Tibial artery (tissue), 4 donors: ENCODE measurements around the gene HABP2.
A peak's percentile ranks its signal among the peaks of the same experiment; 100 is the strongest.

ENCODE experiments used
- DNase-seq, 2 donors: peaks; one replicate each; pipeline ENCODE4 v3.0.0-alpha.2; 2019
- H3K27ac ChIP-seq, 2 donors: fragments of 200-600 bp; sonication (generic) in 1 of 2; 1 replicate in 1 of 2; 2 replicates in 1 of 2; pipeline ENCODE4 v1.5.1; 2018 to 2019; ENCODE audit warnings: mild to moderate bottlenecking in 1 of 2
- H3K27me3 ChIP-seq, 2 donors: fragments of 200-600 bp; sonication (generic) in 1 of 2; one replicate each; pipeline versions ENCODE4 v1.5.1 to v1.6.0; 2016 to 2019
- H3K36me3 ChIP-seq, 3 donors: fragments of 200-600 bp; sonication (generic) in 2 of 3; one replicate each; pipeline ENCODE4 v1.5.1; 2016 to 2019; ENCODE audit warnings: mild to moderate bottlenecking in 2 of 3
- H3K4me1 ChIP-seq, 4 donors: fragments of 200-600 bp; sonication (generic) in 2 of 4; 1 replicate in 3 of 4; 2 replicates in 1 of 4; pipeline ENCODE4 v1.5.1; 2016 to 2019
- H3K4me3 ChIP-seq, 2 donors: fragments of 200-600 bp; sonication (generic) in 1 of 2; 1 replicate in 1 of 2; 2 replicates in 1 of 2; pipeline ENCODE4 v1.5.1; 2018 to 2019; ENCODE audit warnings: mild to moderate bottlenecking in 2 of 2
- H3K9me3 ChIP-seq, 3 donors: fragments of 200-600 bp; sonication (generic) in 1 of 3; one replicate each; pipeline ENCODE4 v1.5.1; 2016 to 2019
- CTCF ChIP-seq, 2 experiments: fragments of 200-600 bp in 1 of 2; fragments of 450-650 bp in 1 of 2; IDR thresholded peaks; one replicate each; pipeline ENCODE4 v1.5.1; 2017 to 2019; ENCODE audit warnings: antibody characterized with exemption in 2 of 2, mild to moderate bottlenecking in 1 of 2, moderate library complexity in 1 of 2
- intact Hi-C: fragments of 100-400 bp; cut with DNase I; formaldehyde crosslinking; loops from one replicate; pipeline ENCODE4 v1.15.0; 2023; ENCODE audit warnings: low total_unique reads

Gene HABP2

DNA sequence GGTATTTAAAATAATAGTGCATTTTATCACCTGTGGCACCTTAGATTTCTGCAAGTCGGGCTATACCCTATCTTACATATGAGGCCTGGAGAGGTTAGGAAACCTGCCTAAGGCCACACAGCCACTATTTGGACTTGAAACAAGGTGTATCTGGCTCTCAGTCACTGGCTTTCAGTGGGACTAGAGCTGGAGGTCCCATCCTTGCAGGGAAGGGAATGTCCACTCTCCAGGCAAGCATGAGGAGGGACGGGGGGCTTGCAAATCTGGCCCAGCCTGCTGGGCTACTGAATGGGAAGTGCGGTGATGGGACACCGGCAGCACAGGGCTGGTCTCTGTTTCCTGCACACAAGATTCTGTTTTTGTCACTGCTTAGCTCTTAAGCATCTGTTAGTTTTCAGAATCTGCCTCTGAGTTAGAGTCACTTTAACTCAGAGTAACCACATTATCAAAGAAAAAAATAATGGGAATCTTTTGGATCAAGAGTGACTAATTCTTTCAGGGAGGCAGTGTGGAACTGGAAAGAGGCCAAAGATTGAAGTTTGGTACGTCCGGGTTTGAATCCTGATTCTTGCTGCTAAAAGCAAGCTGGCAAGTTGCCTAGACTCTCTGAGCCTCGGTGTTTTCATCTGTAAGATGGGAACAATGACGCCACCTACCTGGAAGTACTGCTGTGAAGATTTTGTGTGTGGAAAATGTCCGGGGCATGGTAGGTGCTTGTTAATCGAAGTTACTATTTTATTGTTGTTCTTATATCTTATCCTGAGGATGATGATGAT, 33.8 kb upstream of the HABP2 start:
- DNase-seq = no peak
- peaks cover 0 to 25% (median 11%) of the 10 kb centered on the region in 4 donors for H3K4me1 ChIP-seq
- no peaks in the 10 kb centered on the region for H3K9me3 ChIP-seq
- no peak overlapping the region for H3K27ac ChIP-seq
- no peak for TF ChIP-seq CTCF (IDR thresholded peaks at IDR 0.05)
- H3K4me3 ChIP-seq = no peak overlapping the region
- H3K27me3 ChIP-seq = no peaks in the 10 kb centered on the region
- intact Hi-C loops = no loop called here
- no peaks in the 10 kb centered on the region for H3K36me3 ChIP-seq

- H3K4me3 ChIP-seq = no peak overlapping the region
- no peaks in the 10 kb centered on the region for H3K27me3 ChIP-seq
- no peak for DNase-seq
- H3K36me3 ChIP-seq = no peaks in the 10 kb centered on the region
- peak overlapping the region in 1 of 2 donors; percentile 39 for H3K27ac ChIP-seq
- TF ChIP-seq CTCF (IDR thresholded peaks at IDR 0.05) = no peak
- intact Hi-C loops = loop anchor here (10.0 kb wide), 1 partner anchor 135 kb away; no protein-coding TSS in a partner anchor
- no peaks in the 10 kb centered on the region for H3K9me3 ChIP-seq
- peaks cover 0 to 25% (median 15%) of the 10 kb centered on the region in 4 donors for H3K4me1 ChIP-seq
These were observed 33.2 kb upstream of the HABP2 start for GRCh38 chr10:113519681-113520115.

DNA sequence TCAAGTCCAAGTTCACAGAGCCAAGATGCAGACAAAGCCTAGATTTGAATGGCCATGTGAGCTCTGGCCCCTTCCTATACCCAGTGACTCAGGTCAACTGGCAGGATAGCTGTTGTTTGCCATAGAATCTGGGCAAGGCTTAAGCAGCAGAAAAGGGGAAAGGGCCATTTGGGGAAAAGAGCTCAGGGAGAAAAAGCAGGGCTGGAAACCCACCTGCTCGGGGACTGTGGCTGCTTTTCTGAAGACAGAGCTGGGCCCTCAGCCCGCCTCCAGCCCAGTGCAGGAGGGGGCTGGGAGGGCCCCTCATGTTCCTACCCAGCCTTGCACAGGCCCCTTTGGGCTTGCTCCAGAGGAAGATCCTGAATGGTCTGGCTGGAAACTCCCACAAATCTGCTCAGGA, 32.6 kb upstream of the HABP2 start:
- DNase-seq = no peak
- Histone ChIP-seq H3K4me3 (no peak overlapping the region), H3K4me1 (peaks cover 0 to 25% (median 15%) of the 10 kb centered on the region in 4 donors), H3K36me3 (no peaks in the 10 kb centered on the region), H3K27ac (peak overlapping the region; percentile 39 to 48), H3K9me3 (no peaks in the 10 kb centered on the region), H3K27me3 (no peaks in the 10 kb centered on the region)
- intact Hi-C loops = loop anchor here (10.0 kb wide), 1 partner anchor 135 kb away; no protein-coding TSS in a partner anchor
- TF ChIP-seq CTCF (IDR thresholded peaks at IDR 0.05) = no peak

DNA sequence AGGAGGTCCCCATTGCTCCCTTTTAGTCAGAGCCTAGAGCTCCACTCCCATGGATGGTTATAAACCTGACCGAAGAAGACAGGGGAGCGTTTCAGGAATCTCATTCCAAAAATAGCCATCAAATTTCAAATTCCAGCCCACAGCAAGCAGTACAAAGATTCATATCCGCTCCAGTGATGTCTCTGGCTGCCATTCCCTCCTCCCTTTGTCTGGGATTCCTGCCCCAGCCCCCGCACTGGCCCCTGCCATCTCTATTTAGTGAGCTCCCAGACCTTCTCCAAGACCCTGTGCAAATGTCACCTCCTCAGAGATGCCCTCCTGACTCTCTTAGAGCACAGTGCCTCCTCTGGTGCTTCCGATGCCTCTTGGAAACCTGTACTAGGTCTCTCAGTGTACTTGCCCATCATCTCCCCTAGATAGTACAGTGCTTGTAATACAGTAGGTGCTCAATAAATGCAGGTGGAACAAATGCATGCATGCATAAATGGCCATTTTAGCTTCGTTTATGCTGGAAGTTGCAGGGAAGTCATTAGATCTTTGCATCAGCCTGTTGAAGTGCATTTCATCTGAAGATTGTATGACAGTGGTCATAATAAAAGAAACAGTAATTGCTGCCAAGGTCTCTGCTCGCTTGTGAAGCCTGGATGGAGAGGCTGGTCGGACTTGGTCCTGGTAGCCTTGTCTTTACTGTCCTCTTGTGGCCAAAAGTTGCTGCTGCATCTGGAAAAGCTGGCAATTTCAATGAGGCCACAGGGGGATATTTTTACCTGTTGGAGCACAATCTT, 32.0 kb upstream of the HABP2 start:
- Histone ChIP-seq H3K36me3 (no peaks in the 10 kb centered on the region), H3K4me3 (no peak overlapping the region), H3K9me3 (no peaks in the 10 kb centered on the region), H3K4me1 (peaks cover 0 to 25% (median 15%) of the 10 kb centered on the region in 4 donors), H3K27ac (peak overlapping the region; percentile 39 to 48), H3K27me3 (no peaks in the 10 kb centered on the region)
- TF ChIP-seq CTCF (IDR thresholded peaks at IDR 0.05) = peak; percentile 99 to 100
- intact Hi-C loops = loop anchor here (1.0 to 10.0 kb wide), 2 partner anchors 79 to 136 kb away; no protein-coding TSS in a partner anchor
- peak; percentile 78 to 82 for DNase-seq

DNA sequence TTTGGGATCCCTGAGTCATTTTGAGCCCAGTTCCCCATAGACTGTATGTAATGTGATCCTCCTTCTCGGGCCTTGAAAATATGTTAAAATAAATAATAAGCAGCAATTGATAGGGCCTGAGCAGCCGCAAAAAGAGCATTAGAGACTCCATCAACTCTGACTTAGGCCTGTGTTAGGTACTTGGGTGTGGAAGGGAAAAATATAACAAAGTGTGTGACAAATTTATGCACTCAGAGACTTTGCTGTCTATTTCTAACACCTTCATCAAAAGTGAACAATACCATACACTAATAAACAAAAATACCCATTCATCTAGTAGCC, 31.4 kb upstream of the HABP2 start:
- no peaks in the 10 kb centered on the region for H3K9me3 ChIP-seq
- H3K27me3 ChIP-seq = no peaks in the 10 kb centered on the region
- TF ChIP-seq CTCF (IDR thresholded peaks at IDR 0.05) = no peak
- H3K4me1 ChIP-seq = peaks cover 0 to 25% (median 15%) of the 10 kb centered on the region in 4 donors
- no peak for DNase-seq
- intact Hi-C loops = loop anchor here (1.0 to 10.0 kb wide), 2 partner anchors 79 to 137 kb away; no protein-coding TSS in a partner anchor
- no peaks in the 10 kb centered on the region for H3K36me3 ChIP-seq
- no peak overlapping the region for H3K4me3 ChIP-seq
- H3K27ac ChIP-seq = no peak overlapping the region
